Prostate gland (tissue), 2 donors: ENCODE measurements around the gene MAF.

ENCODE experiments used
- CTCF ChIP-seq, 4 experiments: fragments of 200-600 bp in 2 of 4; fragments of 450-650 bp in 2 of 4; sonication (generic) in 2 of 4; IDR thresholded peaks; 1 replicate in 3 of 4; 2 replicates in 1 of 4; pipeline ENCODE4 v1.5.1; 2016 to 2019; ENCODE audit warnings: antibody characterized with exemption in 4 of 4, mild to moderate bottlenecking in 2 of 4, moderate library complexity in 2 of 4
- POLR2A ChIP-seq: fragments of 450-650 bp; IDR thresholded peaks from one replicate; pipeline ENCODE4 v1.6.1; 2016; ENCODE audit warnings: antibody characterized with exemption, mild to moderate bottlenecking

- TF ChIP-seq POLR2A = no peak
- TF ChIP-seq CTCF (IDR thresholded peaks at IDR 0.05) = no peak
These were observed 11.7 kb upstream of the MAF start for GRCh38 chr16:79612207-79612606.
